Measurements from ENCODE around the gene MAPKAPK2.

Gene MAPKAPK2

GRCh38 chr1:206744683-206745082 lies 60.0 kb downstream of the MAPKAPK2 start:
- H3K27me3 ChIP-seq (ENCODE audit: insufficient read depth, low read depth): no peaks in the 10 kb centered on the region

GRCh38 chr1:206745301-206745700 lies 60.6 kb downstream of the MAPKAPK2 start:
- Histone ChIP-seq H3K36me3 (ENCODE audit: insufficient read depth) (no peaks in the 10 kb centered on the region), H4K20me1 (ENCODE audit: insufficient read depth) (no peaks in the 10 kb centered on the region), H3K4me3 (IDR thresholded peaks at IDR 0.05; ENCODE audit: insufficient read depth, low read depth, low read length) (no peak overlapping the region), H3K27me3 (ENCODE audit: insufficient read depth, low read depth) (no peaks in the 10 kb centered on the region), H3K79me2 (ENCODE audit: insufficient read depth, low read depth) (no peaks in the 10 kb centered on the region), H3K9ac (no peak overlapping the region), H2AFZ (ENCODE audit: low read depth) (no peak overlapping the region), H3K4me1 (ENCODE audit: low read depth, poor library complexity, severe bottlenecking) (peaks cover 18% of the 10 kb centered on the region), H3K4me2 (no peak overlapping the region), H3K27ac (no peak overlapping the region)
- TF ChIP-seq, protein P1, sequence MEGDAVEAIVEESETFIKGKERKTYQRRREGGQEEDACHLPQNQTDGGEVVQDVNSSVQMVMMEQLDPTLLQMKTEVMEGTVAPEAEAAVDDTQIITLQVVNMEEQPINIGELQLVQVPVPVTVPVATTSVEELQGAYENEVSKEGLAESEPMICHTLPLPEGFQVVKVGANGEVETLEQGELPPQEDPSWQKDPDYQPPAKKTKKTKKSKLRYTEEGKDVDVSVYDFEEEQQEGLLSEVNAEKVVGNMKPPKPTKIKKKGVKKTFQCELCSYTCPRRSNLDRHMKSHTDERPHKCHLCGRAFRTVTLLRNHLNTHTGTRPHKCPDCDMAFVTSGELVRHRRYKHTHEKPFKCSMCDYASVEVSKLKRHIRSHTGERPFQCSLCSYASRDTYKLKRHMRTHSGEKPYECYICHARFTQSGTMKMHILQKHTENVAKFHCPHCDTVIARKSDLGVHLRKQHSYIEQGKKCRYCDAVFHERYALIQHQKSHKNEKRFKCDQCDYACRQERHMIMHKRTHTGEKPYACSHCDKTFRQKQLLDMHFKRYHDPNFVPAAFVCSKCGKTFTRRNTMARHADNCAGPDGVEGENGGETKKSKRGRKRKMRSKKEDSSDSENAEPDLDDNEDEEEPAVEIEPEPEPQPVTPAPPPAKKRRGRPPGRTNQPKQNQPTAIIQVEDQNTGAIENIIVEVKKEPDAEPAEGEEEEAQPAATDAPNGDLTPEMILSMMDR (conservative IDR thresholded peaks at IDR 0.05; ENCODE audit: low read depth, low read length): no peak

More at GRCh38 chr1:206744683-206745082, 60.0 kb downstream of the MAPKAPK2 start:
- Histone ChIP-seq H3K36me3 (ENCODE audit: insufficient read depth) (no peaks in the 10 kb centered on the region), H4K20me1 (ENCODE audit: insufficient read depth) (no peaks in the 10 kb centered on the region), H3K4me1 (ENCODE audit: low read depth, poor library complexity, severe bottlenecking) (peaks cover 25% of the 10 kb centered on the region), H3K79me2 (ENCODE audit: insufficient read depth, low read depth) (no peaks in the 10 kb centered on the region), H2AFZ (ENCODE audit: low read depth) (no peak overlapping the region), H3K4me2 (no peak overlapping the region), H3K4me3 (IDR thresholded peaks at IDR 0.05; ENCODE audit: insufficient read depth, low read depth, low read length) (no peak overlapping the region), H3K27ac (no peak overlapping the region), H3K9ac (no peak overlapping the region)
- TF ChIP-seq, protein P1 (conservative IDR thresholded peaks at IDR 0.05; ENCODE audit: low read depth, low read length): no peak

DNA sequence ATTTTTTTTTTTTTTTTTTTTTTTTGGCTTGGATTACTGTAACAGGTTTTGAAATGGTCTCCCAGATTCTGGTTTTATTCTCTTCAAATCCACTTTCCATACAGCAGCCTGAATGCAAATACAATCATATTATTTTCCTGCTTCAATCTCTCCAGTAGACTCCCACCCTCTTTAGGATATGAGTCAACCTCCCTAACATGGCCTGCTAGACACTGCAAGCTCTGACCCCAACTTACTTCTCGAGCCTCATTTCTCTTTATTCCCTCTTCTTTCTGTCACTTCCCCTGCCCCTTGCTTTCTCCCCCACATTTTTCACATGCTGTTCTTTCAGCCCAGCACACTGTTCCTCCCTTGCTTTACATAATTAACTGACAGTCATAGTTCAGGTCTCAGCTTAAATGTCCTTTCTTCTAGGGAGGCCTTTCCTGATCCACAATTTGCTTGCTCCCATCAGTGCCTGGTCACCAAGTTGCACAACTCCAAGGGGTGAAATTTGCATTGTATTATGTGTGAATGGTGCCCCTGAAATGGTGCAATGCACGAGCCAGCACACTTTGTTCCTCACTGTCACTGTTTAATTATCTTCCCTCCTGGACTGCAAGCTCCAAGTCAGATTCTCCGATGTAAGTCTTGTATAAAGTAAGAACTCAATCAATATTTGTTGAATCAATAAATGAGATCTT lies 63.8 kb downstream of the MAPKAPK2 start:
- no peaks in the 10 kb centered on the region for H3K36me3 ChIP-seq (ENCODE audit: insufficient read depth)
- no peaks in the 10 kb centered on the region for H3K4me1 ChIP-seq (ENCODE audit: low read depth, poor library complexity, severe bottlenecking)
- H3K79me2 ChIP-seq (ENCODE audit: insufficient read depth, low read depth): no peaks in the 10 kb centered on the region
- no peaks in the 10 kb centered on the region for H3K27me3 ChIP-seq (ENCODE audit: insufficient read depth, low read depth)
- H3K9ac ChIP-seq: no peak overlapping the region
- TF ChIP-seq, protein P1 (conservative IDR thresholded peaks at IDR 0.05; ENCODE audit: low read depth, low read length): no peak
- H4K20me1 ChIP-seq (ENCODE audit: insufficient read depth): no peaks in the 10 kb centered on the region
- H2AFZ ChIP-seq (ENCODE audit: low read depth): no peak overlapping the region
- no peak overlapping the region for H3K4me2 ChIP-seq
- no peak overlapping the region for H3K4me3 ChIP-seq (IDR thresholded peaks at IDR 0.05; ENCODE audit: insufficient read depth, low read depth, low read length)
- H3K27ac ChIP-seq: no peak overlapping the region

DNA sequence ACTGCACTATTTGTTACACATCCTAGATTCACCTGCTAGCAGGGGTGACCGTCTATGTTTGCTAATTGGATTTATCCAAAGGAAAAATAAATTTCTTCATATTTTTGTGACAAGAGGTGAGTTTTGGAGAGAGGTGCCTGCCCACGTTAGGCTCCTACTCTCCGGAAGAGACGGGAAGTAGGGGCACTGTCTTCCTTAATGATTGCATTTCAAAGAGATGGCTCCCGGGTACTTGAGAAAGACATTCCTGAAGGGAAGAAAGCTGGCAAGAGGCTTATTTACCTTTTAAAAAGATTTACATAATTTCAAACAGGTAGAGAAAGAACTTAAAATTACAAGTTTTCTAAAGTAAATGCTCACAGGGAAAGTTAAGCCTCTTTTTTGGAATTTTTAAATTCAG lies 67.2 kb downstream of the MAPKAPK2 start:
- no peaks in the 10 kb centered on the region for H3K79me2 ChIP-seq (ENCODE audit: insufficient read depth, low read depth)
- H3K4me2 ChIP-seq: no peak overlapping the region
- H3K27me3 ChIP-seq (ENCODE audit: insufficient read depth, low read depth): no peaks in the 10 kb centered on the region
- H3K9ac ChIP-seq: no peak overlapping the region
- no peak overlapping the region for H3K4me3 ChIP-seq (IDR thresholded peaks at IDR 0.05; ENCODE audit: insufficient read depth, low read depth, low read length)
- TF ChIP-seq, protein P1 (conservative IDR thresholded peaks at IDR 0.05; ENCODE audit: low read depth, low read length): no peak
- H4K20me1 ChIP-seq (ENCODE audit: insufficient read depth): no peaks in the 10 kb centered on the region
- H3K27ac ChIP-seq: no peak overlapping the region
- H3K36me3 ChIP-seq (ENCODE audit: insufficient read depth): no peaks in the 10 kb centered on the region
- no peak overlapping the region for H2AFZ ChIP-seq (ENCODE audit: low read depth)
- H3K4me1 ChIP-seq (ENCODE audit: low read depth, poor library complexity, severe bottlenecking): no peaks in the 10 kb centered on the region

All from KMS-11 (cell line).